Liver (tissue), 9 donors: Measurements from ENCODE around the gene FXYD2. TPM values are rescaled to one million over a fixed set of nuclear protein-coding genes. Genes with fewer than 3 reads are reported as not detected.

Experiments used
- DNase-seq: peaks from one replicate; pipeline ENCODE4 v3.0.0-alpha.2; 2017; ENCODE audit warnings: low spot score
- H3K27ac ChIP-seq, 2 donors: one replicate each; pipeline ENCODE4 v1.7.0; 2013; ENCODE audit warnings: inconsistent platforms in 2 of 2, low read length in 2 of 2, control low read depth in 1 of 2, low read depth in 1 of 2, mild to moderate bottlenecking in 1 of 2
- H3K27me3 ChIP-seq, 4 donors: one replicate each; pipeline versions ENCODE4 v1.6.1 to v1.7.0; 2013; ENCODE audit warnings: low read length in 3 of 4, inconsistent platforms in 1 of 4, mild to moderate bottlenecking in 1 of 4, moderate library complexity in 1 of 4; ENCODE audit not compliant: control insufficient read depth in 4 of 4, insufficient read depth in 4 of 4
- H3K36me3 ChIP-seq, 4 donors: one replicate each; pipeline versions ENCODE4 v1.6.1 to v1.7.0; 2013; ENCODE audit warnings: low read length in 3 of 4, mild to moderate bottlenecking in 3 of 4, low read depth in 1 of 4, moderate library complexity in 1 of 4; ENCODE audit not compliant: control insufficient read depth in 4 of 4, insufficient read depth in 3 of 4
- H3K4me1 ChIP-seq, 4 donors: one replicate each; pipeline versions ENCODE4 v1.6.1 to v1.7.0; 2013; ENCODE audit warnings: low read length in 3 of 4, mild to moderate bottlenecking in 3 of 4, moderate library complexity in 1 of 4; ENCODE audit not compliant: control insufficient read depth in 4 of 4, insufficient read depth in 4 of 4
- H3K4me3 ChIP-seq, 3 donors: one replicate each; pipeline versions ENCODE4 v1.6.1 to v1.7.0; 2013; ENCODE audit warnings: low read length in 3 of 3, control low read depth in 1 of 3, low read depth in 1 of 3, mild to moderate bottlenecking in 1 of 3
- H3K9ac ChIP-seq, 2 donors: one replicate each; pipeline ENCODE4 v1.7.0; 2013; ENCODE audit warnings: low read length in 2 of 2, mild to moderate bottlenecking in 2 of 2, moderate library complexity in 2 of 2, control low read depth in 1 of 2, low read depth in 1 of 2
- H3K9me3 ChIP-seq, 4 donors: one replicate each; pipeline versions ENCODE4 v1.6.1 to v1.7.0; 2013; ENCODE audit warnings: low read length in 3 of 4; ENCODE audit not compliant: control insufficient read depth in 4 of 4
- EGR1 ChIP-seq, 2 donors: IDR thresholded peaks; 2 replicates each; pipeline ENCODE4 v1.6.1; 2016 to 2018; ENCODE audit warnings: antibody characterized with exemption in 2 of 2, low read depth in 2 of 2
- FOXA1 ChIP-seq: IDR thresholded peaks from 2 replicates; pipeline ENCODE4 v1.6.1; 2016; ENCODE audit warnings: antibody characterized with exemption
- FOXA2 ChIP-seq: IDR thresholded peaks from 2 replicates; pipeline ENCODE4 v1.6.1; 2016; ENCODE audit warnings: antibody characterized with exemption
- GABPA ChIP-seq, 2 donors: IDR thresholded peaks in 1 of 2; conservative IDR thresholded peaks in 1 of 2; 2 replicates each; pipeline ENCODE4 v1.6.1; 2016; ENCODE audit warnings: antibody characterized with exemption in 2 of 2, mild to moderate bottlenecking in 1 of 2, moderate library complexity in 1 of 2
- HNF4A ChIP-seq, 2 donors: conservative IDR thresholded peaks; 2 replicates each; pipeline ENCODE4 v1.6.1; 2016; ENCODE audit warnings: antibody characterized with exemption in 2 of 2, mild to moderate bottlenecking in 2 of 2
- HNF4G ChIP-seq: IDR thresholded peaks from 2 replicates; pipeline ENCODE4 v1.6.1; 2016; ENCODE audit warnings: antibody characterized with exemption
- JUND ChIP-seq, 2 donors: IDR thresholded peaks; 2 replicates each; pipeline ENCODE4 v1.6.1; 2016; ENCODE audit warnings: antibody characterized with exemption in 2 of 2
- NR2F2 ChIP-seq: IDR thresholded peaks from 2 replicates; pipeline ENCODE4 v1.6.1; 2016; ENCODE audit warnings: antibody characterized with exemption
- RAD21 ChIP-seq, 2 donors: IDR thresholded peaks; 2 replicates each; pipeline ENCODE4 v1.6.1; 2016; ENCODE audit warnings: antibody characterized with exemption in 2 of 2, mild to moderate bottlenecking in 2 of 2
- REST ChIP-seq: IDR thresholded peaks from 2 replicates; pipeline ENCODE4 v1.6.1; 2016; ENCODE audit warnings: antibody characterized with exemption, mild to moderate bottlenecking
- RXRA ChIP-seq, 2 donors: IDR thresholded peaks; 2 replicates each; pipeline ENCODE4 v1.6.1; 2017 to 2018; ENCODE audit warnings: antibody characterized with exemption in 2 of 2, mild to moderate bottlenecking in 1 of 2
- SP1 ChIP-seq: IDR thresholded peaks from 2 replicates; pipeline ENCODE4 v1.6.1; 2018; ENCODE audit warnings: antibody characterized with exemption, mild to moderate bottlenecking
- TAF1 ChIP-seq: conservative IDR thresholded peaks from 2 replicates; pipeline ENCODE4 v1.6.1; 2016; ENCODE audit warnings: antibody characterized with exemption, mild to moderate bottlenecking
- YY1 ChIP-seq: IDR thresholded peaks from 2 replicates; pipeline ENCODE4 v1.6.1; 2016; ENCODE audit warnings: antibody characterized with exemption, mild to moderate bottlenecking
- WGBS: extraction: QIAGEN DNeasy Blood & Tissue Kit; methylation state at CpG from one replicate; pipeline ENCODE4 v1.1.7; 2013; 5-methylcytosine and 5-hydroxymethylcytosine counted together
- polyA plus RNA-seq, 2 donors: library from polyadenylated mRNA; stranded (reverse) in 1 of 2; unstranded in 1 of 2; fragments of 200-250 nt in 1 of 2; fragments of >200 nt in 1 of 2; fragmentation: Nextera tagmentation in 1 of 2; extraction: Ambion mirVana in 1 of 2; gene quantifications; one replicate each; pipeline versions ENCODE4 v1.2.1 to v1.2.3, GENCODE V29; 2013 to 2015
- total RNA-seq, 2 donors: library from RNA; depleted of rRNA; stranded (reverse); fragments of >200 nt; gene quantifications; one replicate each; pipeline ENCODE4 v1.2.3, GENCODE V29; 2014
- TF ChIP-seq, protein P1 (sequence below): IDR thresholded peaks from 2 replicates; pipeline ENCODE4 v1.6.1; 2016; ENCODE audit warnings: antibody characterized with exemption
- TF ChIP-seq, protein P2 (sequence below): IDR thresholded peaks from 2 replicates; pipeline ENCODE4 v1.6.1; 2016; ENCODE audit warnings: antibody characterized with exemption
- TF ChIP-seq, protein P3 (sequence below): fragments of 150-350 bp; IDR thresholded peaks from 2 replicates; pipeline ENCODE4 v1.5.1; 2017; ENCODE audit warnings: improper control_type of control experiment, low read depth, low read length; ENCODE audit not compliant: missing input control
- TF ChIP-seq, protein P4 (sequence below): IDR thresholded peaks from 2 replicates; pipeline ENCODE4 v1.6.1; 2016; ENCODE audit warnings: antibody characterized with exemption
- donor health status: healthy.
- donor health status: healthy.
- donor health status: healthy.
- donor health status: healthy.
- donor health status: healthy.

FXYD2 gene
- total and polyA plus RNA-seq, 4 donors: 20.2 to 105 (median 41.8) TPM

DNA sequence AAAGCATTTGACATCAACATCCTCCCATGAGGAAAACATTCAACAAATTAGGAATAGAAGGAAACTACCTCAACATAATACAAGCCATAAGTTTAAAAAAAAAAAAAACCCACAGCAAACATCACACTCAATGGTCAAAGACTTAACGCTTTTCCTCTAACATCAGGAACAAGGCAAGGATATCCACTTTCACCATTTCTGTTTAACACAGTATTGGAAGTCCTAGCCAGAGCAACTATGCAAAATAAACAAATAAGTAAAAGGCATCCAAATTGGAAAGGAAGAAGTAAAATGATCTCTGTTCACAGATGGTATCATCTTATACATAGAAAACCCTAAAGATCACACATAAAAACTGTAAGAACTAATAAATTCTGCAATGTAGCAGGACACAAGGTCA lies 38.8 kb upstream of the FXYD2 start:
- no peak overlapping the region for H3K4me3 ChIP-seq
- H3K4me1 ChIP-seq: peaks cover 0 to 3% (median 0%) of the 10 kb centered on the region in 4 donors
- no peak for DNase-seq
- H3K9ac ChIP-seq: no peak overlapping the region
- H3K27ac ChIP-seq: no peak overlapping the region
- no peaks in the 10 kb centered on the region for H3K9me3 ChIP-seq
- H3K27me3 ChIP-seq: no peaks in the 10 kb centered on the region
- TF ChIP-seq FOXA2: no peak
- TF ChIP-seq JUND (IDR thresholded peaks at IDR 0.05): no peak
- TF ChIP-seq, protein P1, sequence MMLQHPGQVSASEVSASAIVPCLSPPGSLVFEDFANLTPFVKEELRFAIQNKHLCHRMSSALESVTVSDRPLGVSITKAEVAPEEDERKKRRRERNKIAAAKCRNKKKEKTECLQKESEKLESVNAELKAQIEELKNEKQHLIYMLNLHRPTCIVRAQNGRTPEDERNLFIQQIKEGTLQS: no peak
- TF ChIP-seq, protein P2, sequence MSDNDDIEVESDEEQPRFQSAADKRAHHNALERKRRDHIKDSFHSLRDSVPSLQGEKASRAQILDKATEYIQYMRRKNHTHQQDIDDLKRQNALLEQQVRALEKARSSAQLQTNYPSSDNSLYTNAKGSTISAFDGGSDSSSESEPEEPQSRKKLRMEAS: no peak
- TF ChIP-seq YY1: no peak
- no peak for TF ChIP-seq HNF4A (conservative IDR thresholded peaks at IDR 0.05)
- TF ChIP-seq RXRA (IDR thresholded peaks at IDR 0.05): no peak
- TF ChIP-seq, protein P3, sequence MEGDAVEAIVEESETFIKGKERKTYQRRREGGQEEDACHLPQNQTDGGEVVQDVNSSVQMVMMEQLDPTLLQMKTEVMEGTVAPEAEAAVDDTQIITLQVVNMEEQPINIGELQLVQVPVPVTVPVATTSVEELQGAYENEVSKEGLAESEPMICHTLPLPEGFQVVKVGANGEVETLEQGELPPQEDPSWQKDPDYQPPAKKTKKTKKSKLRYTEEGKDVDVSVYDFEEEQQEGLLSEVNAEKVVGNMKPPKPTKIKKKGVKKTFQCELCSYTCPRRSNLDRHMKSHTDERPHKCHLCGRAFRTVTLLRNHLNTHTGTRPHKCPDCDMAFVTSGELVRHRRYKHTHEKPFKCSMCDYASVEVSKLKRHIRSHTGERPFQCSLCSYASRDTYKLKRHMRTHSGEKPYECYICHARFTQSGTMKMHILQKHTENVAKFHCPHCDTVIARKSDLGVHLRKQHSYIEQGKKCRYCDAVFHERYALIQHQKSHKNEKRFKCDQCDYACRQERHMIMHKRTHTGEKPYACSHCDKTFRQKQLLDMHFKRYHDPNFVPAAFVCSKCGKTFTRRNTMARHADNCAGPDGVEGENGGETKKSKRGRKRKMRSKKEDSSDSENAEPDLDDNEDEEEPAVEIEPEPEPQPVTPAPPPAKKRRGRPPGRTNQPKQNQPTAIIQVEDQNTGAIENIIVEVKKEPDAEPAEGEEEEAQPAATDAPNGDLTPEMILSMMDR: no peak
- no peak for TF ChIP-seq FOXA1
- no peak for TF ChIP-seq GABPA (IDR thresholded peaks at IDR 0.05 in 1 of 2, conservative IDR thresholded peaks at IDR 0.05 in 1 of 2)
- TF ChIP-seq, protein P4, sequence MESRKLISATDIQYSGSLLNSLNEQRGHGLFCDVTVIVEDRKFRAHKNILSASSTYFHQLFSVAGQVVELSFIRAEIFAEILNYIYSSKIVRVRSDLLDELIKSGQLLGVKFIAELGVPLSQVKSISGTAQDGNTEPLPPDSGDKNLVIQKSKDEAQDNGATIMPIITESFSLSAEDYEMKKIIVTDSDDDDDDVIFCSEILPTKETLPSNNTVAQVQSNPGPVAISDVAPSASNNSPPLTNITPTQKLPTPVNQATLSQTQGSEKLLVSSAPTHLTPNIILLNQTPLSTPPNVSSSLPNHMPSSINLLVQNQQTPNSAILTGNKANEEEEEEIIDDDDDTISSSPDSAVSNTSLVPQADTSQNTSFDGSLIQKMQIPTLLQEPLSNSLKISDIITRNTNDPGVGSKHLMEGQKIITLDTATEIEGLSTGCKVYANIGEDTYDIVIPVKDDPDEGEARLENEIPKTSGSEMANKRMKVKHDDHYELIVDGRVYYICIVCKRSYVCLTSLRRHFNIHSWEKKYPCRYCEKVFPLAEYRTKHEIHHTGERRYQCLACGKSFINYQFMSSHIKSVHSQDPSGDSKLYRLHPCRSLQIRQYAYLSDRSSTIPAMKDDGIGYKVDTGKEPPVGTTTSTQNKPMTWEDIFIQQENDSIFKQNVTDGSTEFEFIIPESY: no peak
- no peak for TF ChIP-seq SP1
- TF ChIP-seq HNF4G: no peak
- no peak for TF ChIP-seq RAD21 (IDR thresholded peaks at IDR 0.05)
- TF ChIP-seq EGR1 (IDR thresholded peaks at IDR 0.05; ENCODE audit: low read depth in 2 of 2): no peak
- no peak for TF ChIP-seq TAF1
- TF ChIP-seq REST: no peak
- TF ChIP-seq NR2F2: no peak
- WGBS: 78% methylated on average over 1 of the region's 1 CpG
- no peaks in the 10 kb centered on the region for H3K36me3 ChIP-seq
